ENCODE data around the gene MED16.

DNA sequence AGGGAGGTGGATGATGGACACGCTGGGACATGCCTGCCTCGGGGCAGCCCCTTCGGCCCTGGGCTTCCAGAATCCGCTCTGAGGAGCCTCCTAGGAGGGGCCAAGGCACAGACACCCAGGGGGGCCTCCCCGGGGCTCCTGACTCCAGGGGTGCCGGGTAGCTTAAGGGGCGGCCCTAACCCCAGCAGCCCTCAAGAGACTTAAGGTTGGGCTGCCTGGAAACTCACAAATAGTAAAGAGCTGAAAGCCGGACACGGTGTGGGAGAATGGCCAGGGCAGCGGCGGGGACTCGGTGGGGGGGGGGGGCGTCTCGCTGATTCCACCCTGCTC, 40.5 kb upstream of the MED16 start:
- TF ChIP-seq, protein P1, sequence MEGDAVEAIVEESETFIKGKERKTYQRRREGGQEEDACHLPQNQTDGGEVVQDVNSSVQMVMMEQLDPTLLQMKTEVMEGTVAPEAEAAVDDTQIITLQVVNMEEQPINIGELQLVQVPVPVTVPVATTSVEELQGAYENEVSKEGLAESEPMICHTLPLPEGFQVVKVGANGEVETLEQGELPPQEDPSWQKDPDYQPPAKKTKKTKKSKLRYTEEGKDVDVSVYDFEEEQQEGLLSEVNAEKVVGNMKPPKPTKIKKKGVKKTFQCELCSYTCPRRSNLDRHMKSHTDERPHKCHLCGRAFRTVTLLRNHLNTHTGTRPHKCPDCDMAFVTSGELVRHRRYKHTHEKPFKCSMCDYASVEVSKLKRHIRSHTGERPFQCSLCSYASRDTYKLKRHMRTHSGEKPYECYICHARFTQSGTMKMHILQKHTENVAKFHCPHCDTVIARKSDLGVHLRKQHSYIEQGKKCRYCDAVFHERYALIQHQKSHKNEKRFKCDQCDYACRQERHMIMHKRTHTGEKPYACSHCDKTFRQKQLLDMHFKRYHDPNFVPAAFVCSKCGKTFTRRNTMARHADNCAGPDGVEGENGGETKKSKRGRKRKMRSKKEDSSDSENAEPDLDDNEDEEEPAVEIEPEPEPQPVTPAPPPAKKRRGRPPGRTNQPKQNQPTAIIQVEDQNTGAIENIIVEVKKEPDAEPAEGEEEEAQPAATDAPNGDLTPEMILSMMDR (IDR thresholded peaks at IDR 0.05): no peak
- TF ChIP-seq ZFX (IDR thresholded peaks at IDR 0.05; ENCODE audit: borderline replicate concordance): no peak
